COR-L47 (cell line): ENCODE measurements around the gene SS18L1.
A peak's percentile ranks its signal among the peaks of the same experiment; 100 is the strongest.
"Not testable (repeated sequence)": the region's sequence is repeated elsewhere in the genome, so short reads cannot be mapped to it uniquely, and the experiment has no call there.

Experiments used
- DNase-seq: peaks from one replicate; lab custom pipeline; 2025; lab: John Stamatoyannopoulos, UW

SS18L1 gene

GRCh38 chr20:62137478-62138203, 5.9 kb upstream of the SS18L1 start:
- DNase-seq = no peak

GRCh38 chr20:62138204-62138543, 5.4 kb upstream of the SS18L1 start:
- no peak for DNase-seq

GRCh38 chr20:62138912-62139311, 4.7 kb upstream of the SS18L1 start:
- DNase-seq = no peak

GRCh38 chr20:62139636-62140035, 3.9 kb upstream of the SS18L1 start:
- no peak for DNase-seq

GRCh38 chr20:62141043-62141396, 2.5 kb upstream of the SS18L1 start:
- no peak for DNase-seq

- peak; percentile 33 for DNase-seq
These were observed 1.9 kb upstream of the SS18L1 start for GRCh38 chr20:62141397-62142251.

- DNase-seq = no peak
These were observed 1.1 kb upstream of the SS18L1 start for GRCh38 chr20:62142252-62143080.

GRCh38 chr20:62143957-62144825, 622 bp downstream of the SS18L1 start:
- peak; percentile 40 for DNase-seq

GRCh38 chr20:62145688-62146018, 2.1 kb downstream of the SS18L1 start:
- no peak for DNase-seq

GRCh38 chr20:62146019-62146755, 2.6 kb downstream of the SS18L1 start:
- DNase-seq = no peak

GRCh38 chr20:62147125-62147524, 3.6 kb downstream of the SS18L1 start:
- DNase-seq = no peak

GRCh38 chr20:62147528-62147927, 4.0 kb downstream of the SS18L1 start:
- no peak for DNase-seq

GRCh38 chr20:62148383-62148782, 4.8 kb downstream of the SS18L1 start:
- not testable (repeated sequence) for DNase-seq

- DNase-seq = no peak
These were observed 5.3 kb downstream of the SS18L1 start for GRCh38 chr20:62148908-62149314.

- no peak for DNase-seq
These were observed 6.2 kb downstream of the SS18L1 start for GRCh38 chr20:62149532-62150309.

- no peak for DNase-seq
These were observed 6.7 kb downstream of the SS18L1 start for GRCh38 chr20:62150310-62150575.

GRCh38 chr20:62151225-62151624, 7.7 kb downstream of the SS18L1 start:
- no peak for DNase-seq

- DNase-seq = no peak
These were observed 8.3 kb downstream of the SS18L1 start for GRCh38 chr20:62151835-62152364.

- no peak for DNase-seq
These were observed 12.1 kb downstream of the SS18L1 start for GRCh38 chr20:62155428-62156253.

- DNase-seq = no peak
These were observed 12.6 kb downstream of the SS18L1 start for GRCh38 chr20:62156254-62156556.
